Activated CD8-positive, alpha-beta memory T cell treated with anti-CD3 and anti-CD28 coated beads for 1 hour (primary cell): ENCODE results near the gene CDC42EP2.

ENCODE experiments used
- DNase-seq, 2 donors: peaks; one replicate each; pipeline ENCODE4 v3.0.0-alpha.2; 2020; ENCODE audit warnings: low read depth in 1 of 2; ENCODE audit errors: extremely low read depth in 1 of 2

Gene CDC42EP2, protein sequence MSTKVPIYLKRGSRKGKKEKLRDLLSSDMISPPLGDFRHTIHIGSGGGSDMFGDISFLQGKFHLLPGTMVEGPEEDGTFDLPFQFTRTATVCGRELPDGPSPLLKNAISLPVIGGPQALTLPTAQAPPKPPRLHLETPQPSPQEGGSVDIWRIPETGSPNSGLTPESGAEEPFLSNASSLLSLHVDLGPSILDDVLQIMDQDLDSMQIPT

GRCh38 chr11:65314501-65315203 is at the start of gene CDC42EP2:
TSS of gene CDC42EP2 (plus strand) at chr11:65314866. CDS start at chr11:65320899, 6,033 bp downstream.
- DNase-seq: peak; percentile 22 to 69

DNA sequence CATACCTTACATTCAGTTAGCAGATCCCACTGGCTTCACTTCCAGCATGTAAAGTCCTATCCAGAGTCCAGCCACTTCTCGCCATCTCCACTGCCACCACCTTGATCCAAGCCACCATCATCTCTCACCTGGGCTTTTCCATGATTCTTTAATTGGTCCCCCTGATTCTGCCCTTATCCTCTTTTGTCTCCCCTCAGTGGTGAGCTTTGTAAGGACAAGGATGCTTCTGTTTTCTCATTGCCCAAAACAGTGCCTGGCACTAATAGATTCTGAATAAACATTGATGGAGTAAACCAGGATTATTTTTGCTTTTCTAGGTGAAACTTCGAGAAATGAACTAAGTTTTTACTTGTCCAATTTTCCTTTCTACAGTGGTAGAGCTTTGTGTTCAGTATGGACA is 48.5 kb upstream of the CDC42EP2 start:
- no peak for DNase-seq

- no peak for DNase-seq
Observed at GRCh38 chr11:65274735-65275682, 39.7 kb upstream of the CDC42EP2 start.

DNA sequence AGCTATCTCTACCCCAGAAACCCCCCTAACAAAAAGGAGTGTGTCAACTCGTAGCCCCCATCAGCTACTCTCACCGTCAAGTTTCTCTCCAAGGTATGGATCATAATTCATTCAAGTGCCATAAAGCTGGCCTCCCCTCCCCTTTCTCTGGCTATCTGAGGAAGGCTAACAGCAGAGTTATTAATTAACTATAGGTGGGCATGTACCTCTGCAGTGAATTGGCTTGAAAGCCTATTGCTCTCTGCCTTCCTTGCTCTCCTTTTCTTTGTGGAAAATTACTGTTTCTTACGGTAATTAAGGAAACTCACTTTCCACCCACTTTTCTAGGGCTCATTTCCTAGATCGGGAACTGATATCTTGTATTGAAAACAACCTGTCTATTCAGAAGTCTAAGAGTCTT is 38.8 kb upstream of the CDC42EP2 start:
- DNase-seq: no peak

- DNase-seq: no peak
Observed at GRCh38 chr11:65277631-65278277, 36.9 kb upstream of the CDC42EP2 start.

DNA sequence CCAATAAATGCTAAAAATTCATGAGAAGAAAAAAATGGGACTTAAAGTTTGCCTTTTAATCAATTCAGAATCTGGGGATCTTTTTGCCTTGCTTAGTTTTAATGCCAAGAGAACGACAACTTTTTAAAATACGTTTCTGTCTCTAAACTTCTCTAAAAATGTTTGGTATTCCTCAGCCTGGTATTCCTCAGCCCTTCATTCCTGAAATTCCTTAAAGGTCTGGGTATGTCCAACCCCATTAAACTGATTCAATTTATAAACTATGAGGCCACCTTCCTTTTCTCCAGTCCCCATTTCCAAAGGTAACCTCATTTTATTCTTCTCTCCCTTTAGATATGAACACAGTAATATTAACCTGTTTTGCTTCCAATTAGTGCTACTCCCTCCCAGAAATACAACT is 36.3 kb upstream of the CDC42EP2 start:
- DNase-seq: no peak

DNA sequence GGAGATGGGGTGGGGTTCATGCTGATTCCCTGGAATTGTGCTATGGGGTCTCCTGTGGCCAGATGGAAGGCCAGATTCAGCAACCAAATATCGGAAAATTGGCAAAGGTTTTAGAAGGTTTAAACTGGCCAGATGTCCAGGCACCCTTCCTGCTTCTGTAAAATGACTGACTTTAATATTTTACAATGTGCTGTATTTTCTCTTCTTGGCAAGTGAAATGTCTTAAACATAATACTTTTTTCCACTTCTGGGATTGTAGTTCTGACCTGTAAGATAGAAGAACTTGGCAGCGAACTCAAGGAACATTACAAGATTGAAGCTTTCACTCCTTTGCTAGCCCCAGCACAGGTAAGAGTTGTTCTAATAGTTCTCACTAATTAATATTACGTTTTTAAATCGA is 35.4 kb upstream of the CDC42EP2 start:
- no peak for DNase-seq

- peak in 1 of 2 donors; percentile 11 for DNase-seq
Observed at GRCh38 chr11:65279741-65280440, 34.8 kb upstream of the CDC42EP2 start.

DNA sequence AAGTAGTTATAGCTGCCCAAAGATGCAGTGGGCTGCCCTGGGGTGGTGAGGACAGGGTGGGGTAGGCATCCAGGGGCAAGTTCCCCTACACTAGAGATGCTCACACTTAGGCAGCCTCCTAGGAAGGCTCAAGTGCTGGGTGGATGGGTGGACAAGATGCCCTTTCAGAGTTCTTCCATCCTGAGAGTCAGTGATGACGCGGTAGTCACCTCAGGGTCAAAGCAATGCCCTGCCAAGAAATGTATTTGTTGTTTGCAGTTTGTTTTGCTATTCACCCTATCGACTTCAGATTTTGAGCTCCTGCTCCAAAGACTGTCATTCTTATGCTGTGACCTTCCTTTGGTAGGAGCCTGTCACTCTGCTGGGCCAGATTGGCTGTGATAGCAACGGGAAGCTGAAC is 34.0 kb upstream of the CDC42EP2 start:
- no peak for DNase-seq

GRCh38 chr11:65286686-65287085 is 28.0 kb upstream of the CDC42EP2 start:
- DNase-seq: no peak

GRCh38 chr11:65287601-65288000 is 27.1 kb upstream of the CDC42EP2 start:
- DNase-seq: no peak

GRCh38 chr11:65288706-65289536 is 25.7 kb upstream of the CDC42EP2 start:
- DNase-seq: no peak

GRCh38 chr11:65290448-65291165 is 24.1 kb upstream of the CDC42EP2 start:
- DNase-seq: no peak

GRCh38 chr11:65291613-65292012 is 23.1 kb upstream of the CDC42EP2 start:
- DNase-seq: no peak

DNA sequence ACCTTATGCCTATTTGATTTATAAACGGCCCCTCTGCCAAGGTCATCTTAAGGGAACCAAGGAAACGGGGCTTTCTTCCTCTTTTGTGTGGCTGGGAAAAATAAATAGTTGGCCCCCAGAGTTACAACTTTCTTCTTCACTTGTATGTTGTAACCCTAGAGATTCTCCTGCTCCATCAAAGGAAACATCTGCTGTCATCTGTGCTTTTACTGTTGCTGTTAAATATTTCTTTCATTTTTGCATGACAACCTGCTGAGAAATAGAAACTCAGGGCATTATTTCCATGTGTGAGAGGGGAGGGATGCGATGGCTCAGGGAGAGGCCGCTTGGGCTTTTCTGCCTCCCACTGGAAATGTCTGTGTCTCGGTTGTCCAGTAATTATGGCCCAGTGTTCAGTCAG is 21.8 kb upstream of the CDC42EP2 start:
- no peak for DNase-seq

GRCh38 chr11:65293909-65294381 is 20.7 kb upstream of the CDC42EP2 start:
- no peak for DNase-seq

GRCh38 chr11:65295001-65295400 is 19.7 kb upstream of the CDC42EP2 start:
- no peak for DNase-seq

DNA sequence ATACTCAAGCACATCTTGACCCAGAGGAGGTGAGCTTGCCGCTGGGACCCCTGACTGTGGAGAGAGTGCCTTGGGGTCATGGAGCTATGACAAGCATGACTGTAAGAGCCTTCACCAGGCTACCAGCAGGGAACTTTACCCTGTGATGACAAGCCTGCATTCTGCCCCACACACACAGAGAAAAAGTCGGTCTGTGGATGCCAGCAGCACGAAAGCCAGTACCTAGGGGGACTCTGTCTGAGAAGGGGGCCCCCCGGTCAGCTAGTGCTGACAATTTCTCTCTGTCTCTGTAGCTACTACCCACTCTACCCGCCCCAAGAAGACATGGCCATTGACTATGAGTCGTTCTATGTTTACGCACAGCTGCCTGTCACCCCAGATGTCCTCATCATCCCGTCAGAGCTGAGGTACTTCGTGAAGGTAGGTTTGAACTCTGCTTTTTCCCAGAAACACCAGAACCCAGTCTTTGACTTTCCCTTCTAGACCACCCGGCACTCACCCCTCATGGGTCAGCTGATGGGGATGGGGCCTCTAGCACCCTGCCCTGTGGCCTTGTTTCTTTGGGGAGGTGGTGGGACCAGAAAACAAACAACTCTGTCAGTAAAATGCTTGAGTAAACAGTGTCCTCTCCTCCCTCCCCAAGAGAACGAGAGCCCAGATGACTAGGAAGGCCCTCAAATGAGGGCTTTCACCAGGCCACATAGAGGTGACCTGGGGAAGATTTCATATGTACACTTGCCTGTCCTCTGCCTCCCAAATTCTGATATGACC is 18.9 kb upstream of the CDC42EP2 start:
- no peak for DNase-seq
